ENCODE data around the gene LRIG2. TPM values are rescaled to one million over a fixed set of nuclear protein-coding genes. Genes with fewer than 3 reads are reported as not detected.
"Not testable (repeated sequence)": the region's sequence is repeated elsewhere in the genome, so short reads cannot be mapped to it uniquely, and the experiment has no call there.

Gene LRIG2
- total RNA-seq, 1 experiment from 2014 or later: 13.5 TPM

DNA sequence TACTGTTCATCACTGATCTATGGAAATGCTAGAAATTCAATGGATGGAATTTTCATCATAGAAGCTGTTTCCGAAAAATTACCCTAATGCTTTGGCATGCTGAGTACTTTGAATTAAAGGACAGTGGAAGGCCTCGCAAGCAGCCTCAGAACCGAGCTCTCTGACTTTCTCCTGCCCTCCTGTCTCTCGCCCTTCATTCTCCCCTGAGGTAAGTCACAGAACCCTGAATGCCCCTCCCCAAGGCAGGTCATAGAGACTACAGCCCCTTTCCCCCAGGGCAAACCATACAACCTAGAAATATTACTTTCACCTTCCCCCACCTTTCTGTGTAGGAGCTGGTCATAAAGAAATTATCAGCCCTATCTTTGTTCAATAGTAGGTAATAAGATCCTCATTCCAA lies 74.8 kb downstream of the LRIG2 start (continued):
- TF ChIP-seq POLR2A (IDR thresholded peaks at IDR 0.05; ENCODE audit: borderline replicate concordance, extremely low read depth, insufficient read depth, insufficient read length): no peak
- no peak for TF ChIP-seq ZNF274 (IDR thresholded peaks at IDR 0.05; ENCODE audit: low read depth, low read length)

DNA sequence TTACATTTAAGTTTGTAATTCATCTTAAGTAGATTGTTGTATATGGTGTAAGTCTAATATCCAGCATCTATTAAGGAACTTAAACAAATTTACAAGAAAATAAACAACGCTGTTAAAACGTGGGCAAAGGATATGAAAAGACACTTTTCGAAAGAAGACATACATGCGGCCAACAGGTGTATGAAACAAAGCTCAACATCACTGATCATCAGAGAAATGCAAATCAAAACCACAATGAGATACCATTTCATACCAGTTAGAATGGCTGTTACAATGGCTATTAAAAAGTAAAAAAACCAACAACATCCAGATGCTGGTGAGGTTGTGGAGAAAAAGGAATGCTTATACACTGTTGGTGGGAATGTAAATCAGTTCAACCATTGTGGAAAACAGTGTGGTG lies 77.5 kb downstream of the LRIG2 start:
- H3K79me2 ChIP-seq (ENCODE audit: insufficient read depth, low read length); H3K27ac ChIP-seq (ENCODE audit: low read depth, low read length); H3K9me2 ChIP-seq (ENCODE audit: insufficient read depth); ATAC-seq; H3K4me3 ChIP-seq (replicated peaks in 1 of 2; ENCODE audit: low read depth in 1 of 2, low read length in 2 of 2); CTCF ChIA-PET; H3K27me3 ChIP-seq (ENCODE audit: insufficient read depth, low read length); H4K20me1 ChIP-seq (ENCODE audit: insufficient read depth); H3K9me3 ChIP-seq (ENCODE audit: control insufficient read depth in 1 of 2, insufficient read depth in 1 of 2, low read depth in 1 of 2, low read length in 2 of 2); intact Hi-C loops (cut with micrococcal nuclease); BruUV-seq (replicated peaks); DNase-seq (ENCODE audit: low read depth, low spot score); RAD21 ChIA-PET (ENCODE audit: low non-redundant PET in 1 of 2, low total read pairs in 2 of 2, uncharacterized antibody in 2 of 2, unreplicated experiment in 2 of 2); H2AFZ ChIP-seq (ENCODE audit: low read depth, low read length, poor library complexity, severe bottlenecking); H3K9ac ChIP-seq (ENCODE audit: low read length); H3K36me3 ChIP-seq (ENCODE audit: control insufficient read depth in 1 of 2, insufficient read depth in 2 of 2, low read length in 2 of 2); H3K4me2 ChIP-seq (ENCODE audit: low read length); H3K4me1 ChIP-seq (ENCODE audit: control insufficient read depth in 1 of 2, insufficient read depth in 2 of 2, low read length in 2 of 2): not testable (repeated sequence)
- POLR2A ChIA-PET: interaction anchor here (0.6 kb wide), 1 partner anchor 331 kb away, joined by 3 read pairs; no protein-coding TSS in a partner anchor

DNA sequence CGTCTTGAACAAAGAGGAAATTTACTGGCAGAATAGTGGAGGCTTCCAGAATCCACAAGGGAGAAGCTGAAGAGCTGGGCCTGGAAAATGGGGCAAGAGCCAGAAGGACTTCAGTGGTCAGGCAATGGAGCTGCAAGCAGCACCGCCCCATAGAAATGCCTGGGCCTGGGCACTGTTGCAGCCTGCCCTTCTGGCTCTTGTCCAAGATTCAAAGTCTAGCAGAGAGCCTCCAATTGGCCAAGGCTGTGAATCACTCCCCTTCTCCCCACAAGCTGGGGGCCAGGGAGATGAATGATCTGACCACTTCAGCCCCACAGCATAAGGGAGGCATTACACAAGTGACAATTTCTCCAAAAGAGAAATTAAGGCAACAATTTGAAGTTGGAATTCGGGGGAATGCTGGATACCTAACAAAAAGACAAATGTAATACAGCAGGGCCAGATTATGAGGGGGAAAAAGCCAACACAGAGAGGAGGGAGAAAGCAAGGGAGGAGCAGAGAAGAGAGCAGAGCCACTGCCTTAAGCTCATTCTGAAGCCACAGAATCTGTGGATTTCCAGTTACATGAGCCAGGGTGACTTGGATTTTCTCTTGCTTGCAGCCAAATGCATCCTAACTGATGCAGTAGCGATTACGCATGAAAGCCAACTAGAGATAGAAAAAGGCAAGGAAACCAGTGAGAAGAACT lies 80.3 kb downstream of the LRIG2 start:
- DNase-seq (ENCODE audit: low read depth, low spot score) (no peak), ATAC-seq (peak; percentile 62)
- Histone ChIP-seq H3K4me1 (ENCODE audit: control insufficient read depth in 1 of 2, insufficient read depth in 2 of 2, low read length in 2 of 2) (peaks cover 5 to 7% of the 10 kb centered on the region in 2 experiments; a peak in 2 of 4 replicates), H3K27ac (ENCODE audit: low read depth, low read length) (no peak overlapping the region), H3K4me3 (replicated peaks in 1 of 2; ENCODE audit: low read depth in 1 of 2, low read length in 2 of 2) (no peak overlapping the region), H3K79me2 (ENCODE audit: insufficient read depth, low read length) (no peaks in the 10 kb centered on the region), H3K9ac (ENCODE audit: low read length) (no peak overlapping the region), H4K20me1 (ENCODE audit: insufficient read depth) (no peaks in the 10 kb centered on the region), H3K27me3 (ENCODE audit: insufficient read depth, low read length) (no peaks in the 10 kb centered on the region), H3K4me2 (ENCODE audit: low read length) (no peak overlapping the region), H2AFZ (ENCODE audit: low read depth, low read length, poor library complexity, severe bottlenecking) (no peak overlapping the region), H3K9me3 (ENCODE audit: control insufficient read depth in 1 of 2, insufficient read depth in 1 of 2, low read depth in 1 of 2, low read length in 2 of 2) (0 out of 4 replicates have a peak, but pooled peaks cover 0 to 3% of the 10 kb centered on the region in 2 experiments), H3K9me2 (ENCODE audit: insufficient read depth) (no peaks in the 10 kb centered on the region), H3K36me3 (ENCODE audit: control insufficient read depth in 1 of 2, insufficient read depth in 2 of 2, low read length in 2 of 2) (no peaks in the 10 kb centered on the region)
- RAD21 ChIA-PET (ENCODE audit: low non-redundant PET in 1 of 2, low total read pairs in 2 of 2, uncharacterized antibody in 2 of 2, unreplicated experiment in 2 of 2): no interaction called here
- POLR2A ChIA-PET: no interaction called here
- no TSS peak for BruUV-seq (replicated peaks)
- intact Hi-C loops (cut with micrococcal nuclease): no loop called here
- CTCF ChIA-PET: no interaction called here
- no peak for TF ChIP-seq FOSL1 (IDR thresholded peaks at IDR 0.05; ENCODE audit: low read depth)
- no peak for TF ChIP-seq ZFX (IDR thresholded peaks at IDR 0.05)
- no peak for TF ChIP-seq CBX3 (IDR thresholded peaks at IDR 0.05; ENCODE audit: low read depth)
- TF ChIP-seq, protein P1, sequence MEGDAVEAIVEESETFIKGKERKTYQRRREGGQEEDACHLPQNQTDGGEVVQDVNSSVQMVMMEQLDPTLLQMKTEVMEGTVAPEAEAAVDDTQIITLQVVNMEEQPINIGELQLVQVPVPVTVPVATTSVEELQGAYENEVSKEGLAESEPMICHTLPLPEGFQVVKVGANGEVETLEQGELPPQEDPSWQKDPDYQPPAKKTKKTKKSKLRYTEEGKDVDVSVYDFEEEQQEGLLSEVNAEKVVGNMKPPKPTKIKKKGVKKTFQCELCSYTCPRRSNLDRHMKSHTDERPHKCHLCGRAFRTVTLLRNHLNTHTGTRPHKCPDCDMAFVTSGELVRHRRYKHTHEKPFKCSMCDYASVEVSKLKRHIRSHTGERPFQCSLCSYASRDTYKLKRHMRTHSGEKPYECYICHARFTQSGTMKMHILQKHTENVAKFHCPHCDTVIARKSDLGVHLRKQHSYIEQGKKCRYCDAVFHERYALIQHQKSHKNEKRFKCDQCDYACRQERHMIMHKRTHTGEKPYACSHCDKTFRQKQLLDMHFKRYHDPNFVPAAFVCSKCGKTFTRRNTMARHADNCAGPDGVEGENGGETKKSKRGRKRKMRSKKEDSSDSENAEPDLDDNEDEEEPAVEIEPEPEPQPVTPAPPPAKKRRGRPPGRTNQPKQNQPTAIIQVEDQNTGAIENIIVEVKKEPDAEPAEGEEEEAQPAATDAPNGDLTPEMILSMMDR (IDR thresholded peaks at IDR 0.05 in 2 of 3, conservative IDR thresholded peaks at IDR 0.05 in 1 of 3; ENCODE audit: borderline replicate concordance in 1 of 3, insufficient read depth in 1 of 3, low read depth in 2 of 3, low read length in 2 of 3): no peak
- TF ChIP-seq RAD21 (IDR thresholded peaks at IDR 0.05; ENCODE audit: low read depth): no peak
- no peak for TF ChIP-seq SRF (IDR thresholded peaks at IDR 0.05; ENCODE audit: low read depth)
- TF ChIP-seq JUND (IDR thresholded peaks at IDR 0.05): no peak
- TF ChIP-seq EGR1 (IDR thresholded peaks at IDR 0.05; ENCODE audit: low read depth): no peak
- no peak for TF ChIP-seq YY1 (IDR thresholded peaks at IDR 0.05; ENCODE audit: extremely low read depth, insufficient replicate concordance, low read depth, low read length)
